HG02763 (cell line): ENCODE measurements around the gene ANKRD53.
"Not testable (repeated sequence)": the region's sequence is repeated elsewhere in the genome, so short reads cannot be mapped to it uniquely, and the experiment has no call there.

Source experiments
- ATAC-seq: cut with Tn5 transposase; IDR thresholded peaks from one replicate; pipeline ENCODE4 v1.9.1; 2021; ENCODE audit warnings: mild to moderate bottlenecking, moderate library complexity; ENCODE audit not compliant: unreplicated experiment

ANKRD53 gene

DNA sequence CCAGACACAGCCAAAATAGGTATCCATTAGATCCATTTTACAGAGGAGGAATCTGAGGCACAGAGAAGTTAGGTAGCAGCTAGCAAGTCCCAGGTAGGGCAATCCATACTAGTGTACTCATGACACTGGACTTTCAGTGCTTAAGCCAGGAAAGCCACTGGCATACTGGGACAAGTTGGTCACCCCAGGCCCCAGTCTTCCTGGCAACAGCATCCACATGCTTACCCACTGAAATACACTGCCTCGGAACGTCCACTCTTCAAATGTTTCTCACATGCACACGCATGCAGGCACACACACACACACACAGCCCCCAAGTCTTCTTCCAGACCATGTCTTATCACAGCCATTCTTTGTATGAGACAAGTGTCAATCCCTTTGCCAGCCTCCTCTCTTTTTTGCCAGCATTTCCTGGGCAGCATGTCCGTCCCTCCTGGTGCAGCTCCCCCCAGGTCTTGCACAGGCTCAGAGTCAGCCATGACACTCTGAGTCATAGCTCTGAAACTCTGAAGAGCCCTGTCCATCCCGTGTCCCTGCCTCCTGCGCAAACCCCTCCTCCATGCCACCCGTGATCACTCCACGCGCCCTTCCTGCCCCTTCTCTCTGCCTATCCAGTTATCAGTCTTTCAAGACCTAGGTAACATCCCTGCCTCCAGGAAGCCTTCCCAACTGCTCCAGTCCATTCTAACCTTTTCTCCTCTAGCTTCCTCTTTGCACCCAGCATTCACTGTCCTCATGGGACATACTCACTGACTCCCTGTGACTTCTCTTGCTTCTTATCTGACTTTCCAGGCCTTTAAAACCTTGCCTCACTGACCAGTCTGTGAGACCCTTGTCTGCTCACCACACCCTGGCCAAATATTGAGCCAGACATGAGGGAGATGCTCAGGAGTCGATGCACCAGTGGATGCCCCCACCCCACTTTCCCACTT, 27.1 kb downstream of the ANKRD53 start:
- no peak for ATAC-seq

GRCh38 chr2:71006323-71006722, 27.9 kb downstream of the ANKRD53 start:
- no peak for ATAC-seq

- ATAC-seq, result no peak
These were observed 28.7 kb downstream of the ANKRD53 start for GRCh38 chr2:71006955-71007799.

GRCh38 chr2:71008342-71008741, 29.9 kb downstream of the ANKRD53 start:
- no peak for ATAC-seq

DNA sequence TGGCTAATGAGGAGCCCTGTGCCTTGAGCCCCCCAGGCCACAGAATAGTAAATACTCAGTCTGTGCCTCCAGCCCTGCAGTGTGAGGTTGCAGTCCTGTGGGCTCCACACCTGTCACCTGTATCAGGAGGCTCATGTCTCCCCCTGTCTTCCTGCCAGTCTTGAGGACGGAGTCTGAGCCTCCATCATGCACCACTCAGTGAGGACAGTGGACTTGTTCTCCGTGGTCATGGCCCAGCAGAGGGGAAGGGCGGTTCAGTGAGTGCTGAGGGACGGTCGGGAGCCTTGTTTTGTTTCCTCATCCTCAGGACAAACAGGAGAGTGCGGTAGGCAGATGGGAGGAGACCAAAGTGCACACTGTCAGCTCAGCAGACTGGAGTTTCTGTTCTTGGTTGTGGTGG, 33.4 kb downstream of the ANKRD53 start:
- ATAC-seq, result not testable (repeated sequence)

GRCh38 chr2:71018625-71019024, 40.2 kb downstream of the ANKRD53 start:
- no peak for ATAC-seq

- ATAC-seq, result not testable (repeated sequence)
These were observed 41.6 kb downstream of the ANKRD53 start for GRCh38 chr2:71019989-71020388.

DNA sequence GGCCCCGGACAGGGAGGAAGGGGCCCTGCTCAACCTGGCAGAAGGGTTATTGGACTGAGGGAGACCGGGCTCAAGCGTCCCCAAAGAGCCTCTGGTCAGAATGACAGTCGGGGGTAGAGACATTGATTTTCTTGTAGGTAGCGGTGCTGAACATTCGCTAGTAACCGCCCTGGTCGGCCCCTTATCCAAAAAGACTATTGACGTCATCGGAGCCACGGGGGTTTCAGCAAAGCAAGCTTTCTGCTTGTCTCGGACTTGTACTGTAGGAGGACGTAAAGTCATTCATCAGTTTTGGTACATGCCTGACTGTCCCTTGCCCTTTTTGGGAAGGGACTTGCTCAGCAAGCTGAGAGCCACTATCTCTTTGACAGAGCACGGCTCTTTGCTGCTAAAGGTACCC, 43.0 kb downstream of the ANKRD53 start:
- ATAC-seq, result not testable (repeated sequence)

GRCh38 chr2:71023553-71024243, 45.3 kb downstream of the ANKRD53 start:
- ATAC-seq, result not testable (repeated sequence)
